Measurements from ENCODE around the gene DPP6.

DPP6 gene

GRCh38 chr7:154684666-154685563 is 632.7 kb downstream of the DPP6 start:
- in situ Hi-C loops (cut with HindIII; ENCODE audit: low sequenced_read_pairs) = no loop called here

- in situ Hi-C loops (cut with HindIII; ENCODE audit: low sequenced_read_pairs) = no loop called here
These were observed 633.3 kb downstream of the DPP6 start for GRCh38 chr7:154685564-154685901.

GRCh38 chr7:154686305-154686704 is 634.1 kb downstream of the DPP6 start:
- in situ Hi-C loops (cut with HindIII; ENCODE audit: low sequenced_read_pairs) = no loop called here

GRCh38 chr7:154688952-154689351 is 636.8 kb downstream of the DPP6 start:
- in situ Hi-C loops (cut with HindIII; ENCODE audit: low sequenced_read_pairs) = no loop called here

- in situ Hi-C loops (cut with HindIII; ENCODE audit: low sequenced_read_pairs) = no loop called here
These were observed 638.2 kb downstream of the DPP6 start for GRCh38 chr7:154690411-154690810.

GRCh38 chr7:154693661-154694060 is 641.5 kb downstream of the DPP6 start:
- in situ Hi-C loops (cut with HindIII; ENCODE audit: low sequenced_read_pairs) = no loop called here

- in situ Hi-C loops (cut with HindIII; ENCODE audit: low sequenced_read_pairs) = no loop called here
These were observed 643.6 kb downstream of the DPP6 start for GRCh38 chr7:154695836-154696235.

- in situ Hi-C loops (cut with HindIII; ENCODE audit: low sequenced_read_pairs) = no loop called here
These were observed 644.4 kb downstream of the DPP6 start for GRCh38 chr7:154696556-154696955.

- in situ Hi-C loops (cut with HindIII; ENCODE audit: low sequenced_read_pairs) = no loop called here
These were observed 646.6 kb downstream of the DPP6 start for GRCh38 chr7:154698726-154699291.

- in situ Hi-C loops (cut with HindIII; ENCODE audit: low sequenced_read_pairs) = no loop called here
These were observed 647.2 kb downstream of the DPP6 start for GRCh38 chr7:154699417-154699816.

GRCh38 chr7:154709840-154710520 is 657.8 kb downstream of the DPP6 start:
- in situ Hi-C loops (cut with HindIII; ENCODE audit: low sequenced_read_pairs) = no loop called here

- in situ Hi-C loops (cut with HindIII; ENCODE audit: low sequenced_read_pairs) = no loop called here
These were observed 667.8 kb downstream of the DPP6 start for GRCh38 chr7:154720016-154720415.

- in situ Hi-C loops (cut with HindIII; ENCODE audit: low sequenced_read_pairs) = no loop called here
These were observed 668.9 kb downstream of the DPP6 start for GRCh38 chr7:154721086-154721485.

GRCh38 chr7:154726368-154726767 is 674.2 kb downstream of the DPP6 start:
- in situ Hi-C loops (cut with HindIII; ENCODE audit: low sequenced_read_pairs) = no loop called here

- in situ Hi-C loops (cut with HindIII; ENCODE audit: low sequenced_read_pairs) = no loop called here
These were observed 676.9 kb downstream of the DPP6 start for GRCh38 chr7:154729056-154729455.

GRCh38 chr7:154735766-154736165 is 683.6 kb downstream of the DPP6 start:
- in situ Hi-C loops (cut with HindIII; ENCODE audit: low sequenced_read_pairs) = no loop called here

GRCh38 chr7:154736389-154736788 is 684.2 kb downstream of the DPP6 start:
- in situ Hi-C loops (cut with HindIII; ENCODE audit: low sequenced_read_pairs) = no loop called here

GRCh38 chr7:154738216-154738615 is 686.0 kb downstream of the DPP6 start:
- in situ Hi-C loops (cut with HindIII; ENCODE audit: low sequenced_read_pairs) = no loop called here

- in situ Hi-C loops (cut with HindIII; ENCODE audit: low sequenced_read_pairs) = no loop called here
These were observed 688.9 kb downstream of the DPP6 start for GRCh38 chr7:154741131-154741530.

- in situ Hi-C loops (cut with HindIII; ENCODE audit: low sequenced_read_pairs) = no loop called here
These were observed 691.0 kb downstream of the DPP6 start for GRCh38 chr7:154743206-154743605.

- in situ Hi-C loops (cut with HindIII; ENCODE audit: low sequenced_read_pairs) = no loop called here
These were observed 692.2 kb downstream of the DPP6 start for GRCh38 chr7:154744256-154744860.

GRCh38 chr7:154744861-154745258 is 692.7 kb downstream of the DPP6 start:
- in situ Hi-C loops (cut with HindIII; ENCODE audit: low sequenced_read_pairs) = no loop called here

Measured in DLD1 (cell line).